ENCODE data around the gene LENG8. TPM values are rescaled to one million over a fixed set of nuclear protein-coding genes. Genes with fewer than 3 reads are reported as not detected.

The LENG8 gene
- 14.3 and 34.3 TPM in 2 replicates for total RNA-seq

DNA sequence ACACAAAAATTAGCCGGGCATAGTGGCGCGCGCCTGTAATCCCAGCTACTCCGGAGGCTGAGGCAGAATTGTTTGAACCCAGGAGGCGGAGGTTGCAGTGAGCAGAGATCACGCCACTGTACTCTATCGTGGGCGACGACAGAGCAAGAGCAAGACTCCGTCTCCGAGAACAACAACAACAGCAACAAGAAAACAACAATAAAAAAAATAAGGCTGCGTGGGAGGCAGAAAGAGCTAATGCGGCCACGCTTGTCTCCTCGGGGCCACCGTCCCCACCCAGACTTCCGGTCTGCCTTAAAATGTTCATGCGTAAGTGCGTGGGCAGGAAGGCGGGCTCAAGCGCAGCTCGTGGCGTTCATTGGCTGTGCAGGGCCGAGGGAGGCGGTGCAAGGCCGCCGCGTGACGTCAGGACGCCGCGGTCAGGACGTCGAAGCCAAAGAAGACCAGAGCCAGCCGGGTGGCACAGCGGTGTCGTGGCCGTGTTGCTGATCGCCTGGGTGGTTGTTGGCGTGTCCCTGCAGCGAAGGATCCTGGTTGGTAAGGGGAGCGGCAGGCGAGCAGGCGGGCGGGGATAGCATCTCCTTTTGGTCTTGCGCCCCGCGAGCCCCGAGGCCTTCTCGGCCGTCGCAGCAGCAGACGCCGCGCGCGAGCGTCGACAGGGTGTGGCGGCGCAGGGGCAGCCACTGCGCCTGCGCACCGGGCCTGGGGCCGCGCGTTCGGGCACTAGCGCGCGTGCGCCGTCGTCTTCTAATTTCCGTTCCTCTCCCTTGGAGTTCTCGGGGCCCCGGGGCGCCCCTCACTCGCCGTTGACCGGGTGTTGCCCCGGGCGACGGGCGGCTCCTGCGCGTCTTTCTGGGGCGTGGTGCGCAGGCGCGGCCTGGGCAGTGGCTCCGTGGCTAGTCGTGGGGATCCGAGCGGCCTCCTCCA, at the start of gene LENG8:
LENG8 (plus strand) TSS at position 426 of the 927 bp plus-strand sequence. CDS start 2,146 bp downstream, outside the sequence.

DNA sequence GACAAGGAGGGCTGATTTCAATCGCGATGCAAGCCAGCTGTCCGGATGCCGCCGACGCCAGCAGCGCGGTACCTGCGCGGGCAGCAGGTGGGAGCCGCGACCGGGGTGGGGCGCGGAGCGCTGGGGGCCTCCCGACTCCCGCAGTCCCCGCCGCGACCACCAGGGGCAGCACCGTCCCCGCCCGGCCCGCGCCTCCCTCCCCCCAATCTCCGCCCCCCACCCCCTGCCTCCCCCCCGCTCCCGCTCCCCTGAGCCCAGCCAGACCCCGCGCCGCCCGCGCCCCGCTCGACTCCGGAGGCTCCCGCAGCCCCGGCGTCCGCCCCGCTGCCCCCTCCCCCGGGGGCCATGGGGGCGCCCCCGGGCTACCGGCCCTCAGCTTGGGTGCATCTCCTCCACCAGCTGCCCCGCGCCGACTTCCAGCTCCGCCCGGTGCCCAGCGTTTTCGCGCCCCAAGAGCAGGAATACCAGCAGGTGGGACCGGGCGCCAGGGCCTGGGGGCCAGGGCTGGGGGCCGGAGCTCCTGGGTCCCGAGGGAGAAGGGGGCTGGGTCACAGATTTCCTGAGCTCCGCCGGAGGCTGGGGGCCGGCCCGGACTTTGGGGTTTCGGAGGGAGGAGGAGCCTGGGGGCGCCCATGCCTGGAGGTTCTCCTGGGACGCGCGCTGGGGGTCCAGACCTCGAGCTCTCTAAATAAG, 33.6 kb upstream of the LENG8 start, which contains the start of gene TTYH1:
TTYH1 (plus strand) TSS at position 257 of the 693 bp plus-strand sequence; CDS start at position 346, 89 bp downstream.

DNA sequence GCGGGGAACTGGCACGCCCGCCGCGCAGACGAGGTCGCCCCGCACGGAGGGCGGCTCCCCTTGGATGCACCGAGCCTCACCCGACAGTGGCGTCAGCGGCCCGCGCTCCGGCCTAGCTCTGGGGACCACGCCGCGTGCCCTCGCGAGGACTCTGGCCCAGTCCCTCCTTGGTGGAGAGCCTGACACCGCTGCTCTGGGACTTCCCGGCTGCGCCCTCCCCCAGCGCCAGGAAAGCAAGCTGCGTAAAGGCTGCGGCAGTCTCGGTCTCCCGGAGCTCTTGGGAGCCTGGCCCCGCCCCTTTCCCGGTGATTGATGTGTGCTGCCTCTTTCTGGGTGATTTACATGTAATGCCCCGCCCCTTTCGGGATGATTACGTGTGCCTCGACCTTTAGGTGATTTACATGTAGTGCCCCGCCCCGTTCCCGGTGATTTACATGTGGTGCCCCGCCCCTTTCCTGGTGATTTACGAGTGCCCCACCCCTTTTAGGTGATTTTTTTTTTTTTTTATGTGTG, 14.6 kb downstream of the LENG8 start, which contains the start of gene LENG9:
LENG9 (minus strand) TSS at position 248 of the 513 bp plus-strand sequence. CDS start 252 bp downstream, outside the sequence.

DNA sequence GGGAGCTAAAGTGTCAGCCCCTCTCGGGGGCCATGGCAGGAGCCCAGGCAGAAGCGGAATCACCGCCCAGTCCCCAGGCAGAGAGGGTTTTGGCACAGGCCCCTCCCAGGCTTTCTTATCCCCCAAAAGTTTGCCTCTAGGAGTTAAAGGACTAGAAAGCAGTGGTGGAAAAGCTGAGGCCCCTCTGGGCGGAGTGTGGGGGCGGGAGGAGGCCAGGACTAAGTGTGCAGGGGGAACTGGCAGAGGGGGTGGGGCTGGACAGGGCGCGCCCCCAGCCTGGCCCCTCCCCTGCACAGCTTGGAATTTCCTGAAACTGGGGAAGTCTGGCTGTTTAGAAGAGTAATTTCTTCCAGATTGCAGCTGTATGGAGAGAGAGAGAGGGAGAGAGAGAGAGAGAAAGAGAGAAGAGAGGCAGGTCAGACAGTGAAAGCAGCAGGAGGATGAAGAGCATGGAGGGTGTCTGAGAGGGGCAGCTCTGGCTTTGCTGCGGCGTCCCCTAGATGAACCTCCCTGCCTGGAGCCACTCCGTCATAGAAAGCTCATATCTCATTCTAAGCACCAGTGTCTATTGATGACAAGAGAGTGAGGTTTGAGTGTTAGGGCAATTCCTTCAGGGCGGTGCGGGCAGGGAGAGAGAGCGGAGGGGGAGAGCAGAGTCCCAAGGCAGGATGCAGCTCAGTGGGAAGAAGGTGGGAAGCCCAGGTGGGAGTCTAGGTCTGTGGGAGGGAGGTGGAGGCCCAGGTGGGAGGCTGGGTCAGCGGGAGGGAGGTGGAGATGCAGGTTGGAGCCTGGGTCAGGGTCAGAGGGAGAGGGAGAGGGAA, 24.3 kb downstream of the LENG8 start, which contains the start of gene CDC42EP5:
CDC42EP5 (minus strand) TSS at position 226 of the 821 bp plus-strand sequence. CDS start 7,749 bp downstream, outside the sequence.

DNA sequence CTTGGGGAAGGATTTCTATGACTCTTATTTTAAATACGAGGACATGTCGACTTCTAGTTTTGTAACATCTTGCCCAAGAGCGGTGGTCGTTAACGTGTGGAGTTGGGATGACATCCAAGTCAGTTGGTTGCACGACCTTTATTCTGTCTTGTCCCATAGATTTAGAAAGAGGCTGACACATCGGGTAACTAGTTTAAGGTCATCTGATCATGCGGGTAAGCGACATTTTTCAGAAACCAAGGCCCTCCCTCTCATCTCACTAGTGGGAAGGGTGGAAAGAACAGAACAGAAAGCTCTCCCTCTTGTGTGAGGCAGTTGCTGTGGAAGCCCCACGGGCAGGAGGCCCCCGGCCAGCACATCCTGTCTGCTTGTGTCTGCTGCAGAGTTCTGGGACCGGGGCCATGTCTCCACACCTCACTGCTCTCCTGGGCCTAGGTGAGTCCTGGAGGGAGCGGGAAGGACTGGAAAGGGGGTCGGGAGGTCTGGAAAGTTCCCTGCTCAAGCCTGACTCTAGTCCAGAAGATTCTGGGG, 53.6 kb downstream of the LENG8 start, which contains the start of gene LAIR2:
LAIR2 (plus strand) TSS at position 314 of the 531 bp plus-strand sequence; CDS start at position 402, 88 bp downstream.

Other genes with a start within 250 kb of the LENG8 start
- 2,242 and 2,420 TPM in 2 replicates for gene RPS9, start 248.3 kb upstream of the LENG8 start, total RNA-seq
- not detected in 2 replicates for gene LILRB3, start 226.2 kb upstream of the LENG8 start, total RNA-seq
- under 0.01 TPM in 1 of 2 replicates, not detected in the other for gene LILRA6, start 206.4 kb upstream of the LENG8 start, total RNA-seq
- gene LILRB5, start 191.9 kb upstream of the LENG8 start, total RNA-seq, result not detected in 2 replicates
- gene LILRB2, start 168.1 kb upstream of the LENG8 start, total RNA-seq, result not detected in 2 replicates
- not detected in 2 replicates for gene LILRA5, start 136.0 kb upstream of the LENG8 start, total RNA-seq
- gene LILRA4, start 110.0 kb upstream of the LENG8 start, total RNA-seq, result not detected in 2 replicates
- not detected in 2 replicates for gene LAIR1, start 84.3 kb upstream of the LENG8 start, total RNA-seq
- gene TTYH1, start 33.7 kb upstream of the LENG8 start, total RNA-seq, result not detected in 2 replicates
- 5.6 and 7.5 TPM in 2 replicates for gene LENG9, start 14.6 kb downstream of the LENG8 start, total RNA-seq
- 29.6 and 40.3 TPM in 2 replicates for gene CDC42EP5, start 24.1 kb downstream of the LENG8 start, total RNA-seq
- gene LAIR2, start 53.6 kb downstream of the LENG8 start, total RNA-seq, result not detected in 2 replicates
- not detected in 2 replicates for gene LILRA2, start 124.6 kb downstream of the LENG8 start, total RNA-seq
- not detected in 2 replicates for gene LILRA1, start 144.4 kb downstream of the LENG8 start, total RNA-seq
- gene LILRB1, start 181.3 kb downstream of the LENG8 start, total RNA-seq, result not detected in 2 replicates
- gene LILRB4, start 213.8 kb downstream of the LENG8 start, total RNA-seq, result not detected in 2 replicates